ENCODE results near the gene FASTK. TPM values are rescaled to one million over a fixed set of nuclear protein-coding genes. Genes with fewer than 3 reads are reported as not detected.

FASTK gene
- total and polyA plus RNA-seq, 2 of the 4 experiments (the other 2 are of a cell fraction): 53.8 to 115 TPM

- 100% methylated on average over 4 of the region's 15 CpGs; no CpG with 5 or more reads in 1 of the 2 experiments for WGBS, 2 experiments (ENCODE audit: extremely low coverage in 2 of 2, insufficient read length in 1 of 2)
- BruUV-seq (replicated peaks): no TSS peak
- intact Hi-C loops (cut with micrococcal nuclease) (no loop called here), dilution Hi-C loops (cut with HindIII; ENCODE audit: low sequenced_read_pairs, unreplicated experiment) (no loop called here), in situ Hi-C loops (cut with MboI; ENCODE audit: low sequenced_read_pairs) (no loop called here)
- Histone ChIP-seq H2BK5ac (ENCODE audit: low read depth, low read length, poor library complexity, severe bottlenecking) (no peak overlapping the region), H3K36me3 (ENCODE audit: control insufficient read depth, insufficient read depth, low read length) (peaks cover 86% of the 10 kb centered on the region), H2AK9ac (replicated peaks; ENCODE audit: low read depth, low read length, poor library complexity) (no peak overlapping the region), H3K27me3 (ENCODE audit: control insufficient read depth, insufficient read depth, low read length) (no peaks in the 10 kb centered on the region), H3K4me1 (ENCODE audit: control insufficient read depth, insufficient read depth, low read length) (peaks cover 6% of the 10 kb centered on the region; the same call in 1 of the 2 replicates), H3K9ac (ENCODE audit: low read depth, low read length) (no peak overlapping the region), H3K4ac (ENCODE audit: low read depth, low read length) (no peak overlapping the region), H3K4me2 (ENCODE audit: low read depth, low read length) (no peak overlapping the region), H3K9me1 (ENCODE audit: insufficient read depth, low read length) (0 out of 2 replicates have a peak, but pooled peaks cover 4% of the 10 kb centered on the region), H2BK15ac (ENCODE audit: low read depth, low read length) (no peak overlapping the region), H3K27ac (ENCODE audit: insufficient read depth, low read length) (no peak overlapping the region), H3K9me3 (ENCODE audit: control insufficient read depth, insufficient read depth, low read length) (no peaks in the 10 kb centered on the region), H3K23ac (ENCODE audit: low read depth, low read length) (no peak overlapping the region), H3K18ac (ENCODE audit: low read depth, low read length) (no peak overlapping the region), H4K8ac (ENCODE audit: low read depth in 2 of 2, low read length in 2 of 2) (no peak overlapping the region), H4K91ac (ENCODE audit: insufficient read depth, low read depth, low read length) (no peak overlapping the region), H3K56ac (ENCODE audit: extremely low read depth, insufficient read depth, low read length) (no peak overlapping the region), H4K5ac (ENCODE audit: low read depth, low read length) (no peak overlapping the region), H2AK5ac (ENCODE audit: low read depth, low read length) (no peak overlapping the region), H2BK20ac (ENCODE audit: low read depth, low read length) (no peak overlapping the region), H3K79me1 (ENCODE audit: low read depth in 1 of 2, low read length in 2 of 2) (peaks cover 7 to 30% of the 10 kb centered on the region in 2 experiments), H2BK120ac (ENCODE audit: low read depth, low read length) (no peak overlapping the region), H3K14ac (replicated peaks; ENCODE audit: low read depth, low read length) (no peak overlapping the region), H2AFZ (replicated peaks; ENCODE audit: low read length, poor library complexity) (no peak overlapping the region), H3K4me3 (ENCODE audit: insufficient read depth, low read depth, low read length) (no peak overlapping the region), H4K20me1 (ENCODE audit: insufficient read depth, low read length) (peaks cover 6% of the 10 kb centered on the region)
- TF ChIP-seq RCOR1 (IDR thresholded peaks at IDR 0.05; ENCODE audit: insufficient replicate concordance, low read length) (no peak), RAD21 (IDR thresholded peaks at IDR 0.05; ENCODE audit: low read length) (no peak), CEBPB (IDR thresholded peaks at IDR 0.05; ENCODE audit: low read depth, low read length) (no peak), POLR2A (IDR thresholded peaks at IDR 0.05; ENCODE audit: low read depth, low read length) (no peak), NFE2L2 (IDR thresholded peaks at IDR 0.05; ENCODE audit: low read depth, low read length) (no peak), FOS (IDR thresholded peaks at IDR 0.05; ENCODE audit: low read depth, low read length) (no peak), MAFK (IDR thresholded peaks at IDR 0.05; ENCODE audit: low read depth, low read length) (no peak), MXI1 (IDR thresholded peaks at IDR 0.05; ENCODE audit: borderline replicate concordance, low read depth, low read length) (no peak)
- ChIA-PET POLR2A (ENCODE audit: unreplicated experiment) (no interaction called here), CTCF (no interaction called here)
- DNase-seq: no peak
- ATAC-seq (ENCODE audit: low read depth): no peak
Observed at GRCh38 chr7:151070574-151070960, 10.0 kb downstream of the FASTK start.
